GM21737 (cell line): ENCODE results near the gene HERPUD2.
"Not testable (repeated sequence)": the region's sequence is repeated elsewhere in the genome, so short reads cannot be mapped to it uniquely, and the experiment has no call there.

ENCODE experiments used
- ATAC-seq: cut with Tn5 transposase; IDR thresholded peaks from one replicate; pipeline ENCODE4 v1.9.1; 2021; ENCODE audit warnings: mild to moderate bottlenecking, moderate library complexity; ENCODE audit not compliant: unreplicated experiment

The HERPUD2 gene

GRCh38 chr7:35681231-35682029 lies 13.5 kb downstream of the HERPUD2 start:
- ATAC-seq = no peak

GRCh38 chr7:35680403-35681013 lies 14.4 kb downstream of the HERPUD2 start:
- ATAC-seq = no peak

GRCh38 chr7:35677582-35678356 lies 17.2 kb downstream of the HERPUD2 start:
- no peak for ATAC-seq

- ATAC-seq = no peak
Observed at GRCh38 chr7:35676211-35676610, 18.7 kb downstream of the HERPUD2 start.

GRCh38 chr7:35670856-35671569 lies 23.9 kb downstream of the HERPUD2 start:
- no peak for ATAC-seq

- ATAC-seq = not testable (repeated sequence)
Observed at GRCh38 chr7:35660411-35660810, 34.5 kb downstream of the HERPUD2 start.

GRCh38 chr7:35658606-35659201 lies 36.2 kb downstream of the HERPUD2 start:
- ATAC-seq = peak; percentile 68

GRCh38 chr7:35657125-35657524 lies 37.8 kb downstream of the HERPUD2 start:
- no peak for ATAC-seq

- ATAC-seq = not testable (repeated sequence)
Observed at GRCh38 chr7:35654558-35654957, 40.4 kb downstream of the HERPUD2 start.

GRCh38 chr7:35652124-35652523 lies 42.8 kb downstream of the HERPUD2 start:
- no peak for ATAC-seq

- ATAC-seq = no peak
Observed at GRCh38 chr7:35650751-35651150, 44.2 kb downstream of the HERPUD2 start.

GRCh38 chr7:35649711-35650110 lies 45.2 kb downstream of the HERPUD2 start:
- ATAC-seq = no peak

- ATAC-seq = no peak
Observed at GRCh38 chr7:35648367-35648766, 46.6 kb downstream of the HERPUD2 start.

- ATAC-seq = no peak
Observed at GRCh38 chr7:35647171-35647574, 47.8 kb downstream of the HERPUD2 start.

- no peak for ATAC-seq
Observed at GRCh38 chr7:35646289-35647023, 48.5 kb downstream of the HERPUD2 start.

- no peak for ATAC-seq
Observed at GRCh38 chr7:35645691-35646090, 49.2 kb downstream of the HERPUD2 start.

- no peak for ATAC-seq
Observed at GRCh38 chr7:35630024-35630972, 64.6 kb downstream of the HERPUD2 start.

GRCh38 chr7:35624299-35625186 lies 70.4 kb downstream of the HERPUD2 start:
- peak; percentile 82 for ATAC-seq
